ENCODE measurements around the gene FAM222B. TPM values are rescaled to one million over a fixed set of nuclear protein-coding genes. Genes with fewer than 3 reads are reported as not detected.
"Not testable (repeated sequence)": the region's sequence is repeated elsewhere in the genome, so short reads cannot be mapped to it uniquely, and the experiment has no call there.

The FAM222B gene
- total RNA-seq, 1 donor from 2014 or later, result 7.1 TPM

DNA sequence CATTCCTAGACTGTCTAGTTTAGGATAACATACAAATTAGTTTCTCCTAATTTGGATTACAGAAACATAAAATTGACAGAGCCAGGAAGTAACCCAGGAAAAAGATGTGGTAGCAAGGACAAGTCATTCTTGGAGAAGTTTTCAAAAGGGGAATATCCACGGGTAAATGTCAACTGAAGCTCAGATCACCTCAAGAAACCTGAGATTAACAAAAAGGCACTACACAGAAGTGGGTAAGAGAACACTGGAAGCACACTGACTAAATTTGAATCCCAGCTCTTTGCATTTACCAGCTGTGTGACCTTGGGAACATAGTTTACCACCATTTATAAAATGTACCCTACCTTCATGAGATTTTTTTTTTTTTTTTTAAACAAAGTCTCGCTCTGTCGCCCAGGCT lies 59.4 kb downstream of the FAM222B start:
- Histone ChIP-seq H2AFZ (replicated peaks) (no peak overlapping the region), H3K9me3 (ENCODE audit: low read depth) (no peaks in the 10 kb centered on the region), H3K36me3 (no peaks in the 10 kb centered on the region), H3K27me3 (no peaks in the 10 kb centered on the region), H3K4me1 (no peaks in the 10 kb centered on the region), H4K20me1 (ENCODE audit: low read depth) (peaks cover 30% of the 10 kb centered on the region), H3K4me2 (no peak overlapping the region), H3K9ac (no peak overlapping the region), H3K4me3 (no peak overlapping the region), H3F3A (ENCODE audit: low read depth) (no peaks in the 10 kb centered on the region), H3K27ac (no peak overlapping the region), H3K79me2 (ENCODE audit: low read depth) (peaks cover 72% of the 10 kb centered on the region)
- H3K4me3 Mint-ChIP-seq, result no peak overlapping the region
- peaks cover 17% of the 10 kb centered on the region for H3K36me3 Mint-ChIP-seq
- no peak for DNase-seq (ENCODE audit: low spot score)
- no peaks in the 10 kb centered on the region for H3K27me3 Mint-ChIP-seq (ENCODE audit: insufficient read depth, low read depth)
- TF ChIP-seq EZH2phosphoT487 (IDR thresholded peaks at IDR 0.05), result no peak
- TF ChIP-seq, protein P1, sequence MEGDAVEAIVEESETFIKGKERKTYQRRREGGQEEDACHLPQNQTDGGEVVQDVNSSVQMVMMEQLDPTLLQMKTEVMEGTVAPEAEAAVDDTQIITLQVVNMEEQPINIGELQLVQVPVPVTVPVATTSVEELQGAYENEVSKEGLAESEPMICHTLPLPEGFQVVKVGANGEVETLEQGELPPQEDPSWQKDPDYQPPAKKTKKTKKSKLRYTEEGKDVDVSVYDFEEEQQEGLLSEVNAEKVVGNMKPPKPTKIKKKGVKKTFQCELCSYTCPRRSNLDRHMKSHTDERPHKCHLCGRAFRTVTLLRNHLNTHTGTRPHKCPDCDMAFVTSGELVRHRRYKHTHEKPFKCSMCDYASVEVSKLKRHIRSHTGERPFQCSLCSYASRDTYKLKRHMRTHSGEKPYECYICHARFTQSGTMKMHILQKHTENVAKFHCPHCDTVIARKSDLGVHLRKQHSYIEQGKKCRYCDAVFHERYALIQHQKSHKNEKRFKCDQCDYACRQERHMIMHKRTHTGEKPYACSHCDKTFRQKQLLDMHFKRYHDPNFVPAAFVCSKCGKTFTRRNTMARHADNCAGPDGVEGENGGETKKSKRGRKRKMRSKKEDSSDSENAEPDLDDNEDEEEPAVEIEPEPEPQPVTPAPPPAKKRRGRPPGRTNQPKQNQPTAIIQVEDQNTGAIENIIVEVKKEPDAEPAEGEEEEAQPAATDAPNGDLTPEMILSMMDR (IDR thresholded peaks at IDR 0.05), result no peak
- TF ChIP-seq EZH2 (IDR thresholded peaks at IDR 0.05), result no peak
- no peak overlapping the region for H3K27ac Mint-ChIP-seq
- H3K4me1 Mint-ChIP-seq, result no peaks in the 10 kb centered on the region
- peaks cover 3% of the 10 kb centered on the region for H3K9me3 Mint-ChIP-seq

- not testable (repeated sequence) for H3K27me3 ChIP-seq; H3K27me3 Mint-ChIP-seq (ENCODE audit: insufficient read depth, low read depth); H2AFZ ChIP-seq (replicated peaks); H3K9me3 Mint-ChIP-seq; H3K4me3 ChIP-seq; H3F3A ChIP-seq (ENCODE audit: low read depth); DNase-seq (ENCODE audit: low spot score); H3K4me1 Mint-ChIP-seq; H3K36me3 ChIP-seq; H3K4me3 Mint-ChIP-seq; H3K27ac ChIP-seq; H3K9ac ChIP-seq; H3K9me3 ChIP-seq (ENCODE audit: low read depth); H3K4me2 ChIP-seq; H3K27ac Mint-ChIP-seq; H3K4me1 ChIP-seq
- peaks cover 51% of the 10 kb centered on the region for H4K20me1 ChIP-seq (ENCODE audit: low read depth)
- peaks cover 88% of the 10 kb centered on the region for H3K79me2 ChIP-seq (ENCODE audit: low read depth)
- peaks cover 17% of the 10 kb centered on the region for H3K36me3 Mint-ChIP-seq
Observed at GRCh38 chr17:28779601-28780000, 63.0 kb downstream of the FAM222B start.

GRCh38 chr17:28777178-28777577 lies 65.4 kb downstream of the FAM222B start:
- TF ChIP-seq EZH2phosphoT487 (IDR thresholded peaks at IDR 0.05), result no peak
- TF ChIP-seq, protein P1 (IDR thresholded peaks at IDR 0.05), result no peak
- TF ChIP-seq EZH2 (IDR thresholded peaks at IDR 0.05), result no peak
- Histone ChIP-seq H3K27me3 (no peaks in the 10 kb centered on the region), H3K27ac (no peak overlapping the region), H3F3A (ENCODE audit: low read depth) (peaks cover 4% of the 10 kb centered on the region), H3K9me3 (ENCODE audit: low read depth) (no peaks in the 10 kb centered on the region), H2AFZ (replicated peaks) (no peak overlapping the region), H3K4me2 (no peak overlapping the region), H3K4me1 (no peaks in the 10 kb centered on the region), H3K9ac (no peak overlapping the region), H4K20me1 (ENCODE audit: low read depth) (peaks cover 54% of the 10 kb centered on the region), H3K36me3 (no peaks in the 10 kb centered on the region), H3K79me2 (ENCODE audit: low read depth) (peaks cover 90% of the 10 kb centered on the region), H3K4me3 (no peak overlapping the region)
- Mint-ChIP-seq H3K4me3 (no peak overlapping the region), H3K27me3 (ENCODE audit: insufficient read depth, low read depth) (no peaks in the 10 kb centered on the region), H3K9me3 (peaks cover 3% of the 10 kb centered on the region), H3K36me3 (peaks cover 26% of the 10 kb centered on the region), H3K4me1 (no peaks in the 10 kb centered on the region), H3K27ac (no peak overlapping the region)
- no peak for DNase-seq (ENCODE audit: low spot score)

- peaks cover 2% of the 10 kb centered on the region for H3K9me3 Mint-ChIP-seq
- DNase-seq (ENCODE audit: low spot score), result no peak
- peak overlapping the region; percentile 25 for H3K27ac ChIP-seq
- H3K27ac Mint-ChIP-seq, result no peak overlapping the region
- H3K4me1 Mint-ChIP-seq, result no peaks in the 10 kb centered on the region
- H2AFZ ChIP-seq (replicated peaks), result no peak overlapping the region
- no peaks in the 10 kb centered on the region for H3K36me3 ChIP-seq
- TF ChIP-seq, protein P1 (IDR thresholded peaks at IDR 0.05), result no peak
- TF ChIP-seq EZH2phosphoT487 (IDR thresholded peaks at IDR 0.05), result no peak
- TF ChIP-seq EZH2 (IDR thresholded peaks at IDR 0.05), result no peak
- peaks cover 4% of the 10 kb centered on the region for H3F3A ChIP-seq (ENCODE audit: low read depth)
- no peaks in the 10 kb centered on the region for H3K27me3 ChIP-seq
- H3K4me3 Mint-ChIP-seq, result no peak overlapping the region
- H3K36me3 Mint-ChIP-seq, result peaks cover 18% of the 10 kb centered on the region
- H3K9ac ChIP-seq, result no peak overlapping the region
- no peak overlapping the region for H3K4me2 ChIP-seq
- H3K9me3 ChIP-seq (ENCODE audit: low read depth), result no peaks in the 10 kb centered on the region
- H4K20me1 ChIP-seq (ENCODE audit: low read depth), result peaks cover 48% of the 10 kb centered on the region
- no peak overlapping the region for H3K4me3 ChIP-seq
- H3K4me1 ChIP-seq, result no peaks in the 10 kb centered on the region
- peaks cover 3% of the 10 kb centered on the region for H3K27me3 Mint-ChIP-seq (ENCODE audit: insufficient read depth, low read depth)
- peaks cover 91% of the 10 kb centered on the region for H3K79me2 ChIP-seq (ENCODE audit: low read depth)
Observed at GRCh38 chr17:28774206-28774605, 68.4 kb downstream of the FAM222B start.
